ENCODE data around the gene PMVK. TPM values are rescaled to one million over a fixed set of nuclear protein-coding genes. Genes with fewer than 3 reads are reported as not detected.

Gene PMVK
- total RNA-seq, 4 donors from 2014 or later: 2.6 to 21.2 (median 6.4) TPM

DNA sequence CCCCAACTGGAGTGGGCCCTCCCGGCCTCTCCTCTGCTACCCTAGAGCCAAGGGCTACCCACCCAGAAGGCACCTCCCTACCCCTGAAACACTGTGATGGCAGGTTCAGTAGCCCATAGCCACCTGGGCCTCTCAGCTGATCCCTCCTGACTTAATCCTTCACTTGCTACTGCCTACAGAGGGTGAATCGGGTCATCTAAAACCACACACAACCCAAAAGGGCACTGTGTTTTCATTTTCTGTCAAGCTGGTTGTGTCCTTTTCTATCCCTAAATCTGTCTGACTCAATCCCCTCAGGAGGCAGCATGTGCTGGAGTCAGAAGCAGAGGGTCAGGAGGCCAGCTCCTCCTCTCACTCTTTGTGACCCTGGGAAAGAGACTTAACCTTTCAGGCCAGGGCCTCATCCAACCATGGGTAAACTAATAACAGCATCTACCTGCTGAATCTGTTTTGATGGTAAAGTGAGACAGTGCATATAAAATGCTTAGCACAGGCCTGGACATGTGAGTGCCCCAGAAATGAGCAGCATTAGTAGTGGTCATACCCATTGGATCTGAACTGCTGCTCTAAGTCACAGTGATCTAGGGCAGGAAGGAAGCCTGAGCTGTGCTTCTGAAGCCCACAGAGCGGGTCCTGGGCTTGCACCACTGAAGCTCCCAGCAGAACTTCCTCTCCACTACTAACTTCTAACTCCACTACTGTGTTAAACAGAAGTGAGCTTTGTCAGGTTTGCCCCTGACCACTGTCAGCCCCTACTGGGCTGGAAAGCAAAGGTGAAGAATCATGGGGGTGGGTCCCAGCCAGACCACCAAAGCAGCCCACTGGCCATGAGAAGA lies 11.0 kb downstream of the PMVK start:
- TF ChIP-seq, protein P1, sequence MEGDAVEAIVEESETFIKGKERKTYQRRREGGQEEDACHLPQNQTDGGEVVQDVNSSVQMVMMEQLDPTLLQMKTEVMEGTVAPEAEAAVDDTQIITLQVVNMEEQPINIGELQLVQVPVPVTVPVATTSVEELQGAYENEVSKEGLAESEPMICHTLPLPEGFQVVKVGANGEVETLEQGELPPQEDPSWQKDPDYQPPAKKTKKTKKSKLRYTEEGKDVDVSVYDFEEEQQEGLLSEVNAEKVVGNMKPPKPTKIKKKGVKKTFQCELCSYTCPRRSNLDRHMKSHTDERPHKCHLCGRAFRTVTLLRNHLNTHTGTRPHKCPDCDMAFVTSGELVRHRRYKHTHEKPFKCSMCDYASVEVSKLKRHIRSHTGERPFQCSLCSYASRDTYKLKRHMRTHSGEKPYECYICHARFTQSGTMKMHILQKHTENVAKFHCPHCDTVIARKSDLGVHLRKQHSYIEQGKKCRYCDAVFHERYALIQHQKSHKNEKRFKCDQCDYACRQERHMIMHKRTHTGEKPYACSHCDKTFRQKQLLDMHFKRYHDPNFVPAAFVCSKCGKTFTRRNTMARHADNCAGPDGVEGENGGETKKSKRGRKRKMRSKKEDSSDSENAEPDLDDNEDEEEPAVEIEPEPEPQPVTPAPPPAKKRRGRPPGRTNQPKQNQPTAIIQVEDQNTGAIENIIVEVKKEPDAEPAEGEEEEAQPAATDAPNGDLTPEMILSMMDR (IDR thresholded peaks at IDR 0.05): no peak
- TF ChIP-seq POLR2A (IDR thresholded peaks at IDR 0.05): no peak
- Histone ChIP-seq H3K27ac (no peak overlapping the region), H3K4me3 (no peak overlapping the region), H3K4me1 (no peaks in the 10 kb centered on the region), H3K27me3 (no peaks in the 10 kb centered on the region), H3K36me3 (no peaks in the 10 kb centered on the region), H3K9me3 (no peaks in the 10 kb centered on the region)
- intact Hi-C loops (cut with DNase I; ENCODE audit: low total_unique reads): no loop called here
- no peak for DNase-seq

GRCh38 chr1:154923695-154924094 lies 12.8 kb downstream of the PMVK start:
- DNase-seq: no peak
- TF ChIP-seq POLR2A (IDR thresholded peaks at IDR 0.05): no peak
- TF ChIP-seq, protein P1 (IDR thresholded peaks at IDR 0.05): no peak
- no peak overlapping the region for H3K4me3 ChIP-seq
- no peak overlapping the region for H3K27ac ChIP-seq
- no peaks in the 10 kb centered on the region for H3K9me3 ChIP-seq
- no peaks in the 10 kb centered on the region for H3K36me3 ChIP-seq
- intact Hi-C loops (cut with DNase I; ENCODE audit: low total_unique reads): no loop called here
- no peaks in the 10 kb centered on the region for H3K27me3 ChIP-seq
- H3K4me1 ChIP-seq: no peaks in the 10 kb centered on the region

DNA sequence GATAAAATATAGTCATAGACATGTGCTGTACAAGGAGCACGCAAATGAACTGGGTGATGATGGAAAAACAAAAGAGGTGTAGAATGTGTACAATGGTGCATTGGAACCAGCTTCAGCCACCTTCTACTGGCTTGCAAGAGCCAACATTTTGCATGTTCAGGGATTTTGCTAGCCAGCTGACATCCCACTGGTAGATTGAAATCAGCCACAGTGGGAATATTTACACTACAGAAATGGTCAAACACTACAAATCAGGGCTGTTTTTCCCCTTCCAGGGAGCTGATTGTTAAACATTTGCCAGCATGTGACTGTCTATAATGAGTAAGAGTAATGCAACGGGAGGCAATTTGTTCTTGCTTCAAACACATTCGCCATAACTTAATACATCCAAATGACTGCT lies 23.2 kb downstream of the PMVK start:
- TF ChIP-seq, protein P1 (IDR thresholded peaks at IDR 0.05): no peak
- TF ChIP-seq POLR2A (IDR thresholded peaks at IDR 0.05): no peak
- no peaks in the 10 kb centered on the region for H3K4me1 ChIP-seq
- H3K4me3 ChIP-seq: no peak overlapping the region
- no peaks in the 10 kb centered on the region for H3K27me3 ChIP-seq
- DNase-seq: no peak
- H3K27ac ChIP-seq: no peak overlapping the region
- intact Hi-C loops (cut with DNase I; ENCODE audit: low total_unique reads): no loop called here
- H3K36me3 ChIP-seq: no peaks in the 10 kb centered on the region
- H3K9me3 ChIP-seq: no peaks in the 10 kb centered on the region

GRCh38 chr1:154912755-154913154 lies 23.8 kb downstream of the PMVK start:
- H3K27ac ChIP-seq: no peak overlapping the region
- no peaks in the 10 kb centered on the region for H3K27me3 ChIP-seq
- no peaks in the 10 kb centered on the region for H3K36me3 ChIP-seq
- no peaks in the 10 kb centered on the region for H3K9me3 ChIP-seq
- no peak for DNase-seq
- no peak overlapping the region for H3K4me3 ChIP-seq
- no peaks in the 10 kb centered on the region for H3K4me1 ChIP-seq
- intact Hi-C loops (cut with DNase I; ENCODE audit: low total_unique reads): no loop called here
- TF ChIP-seq POLR2A (IDR thresholded peaks at IDR 0.05): no peak
- TF ChIP-seq, protein P1 (IDR thresholded peaks at IDR 0.05): no peak

DNA sequence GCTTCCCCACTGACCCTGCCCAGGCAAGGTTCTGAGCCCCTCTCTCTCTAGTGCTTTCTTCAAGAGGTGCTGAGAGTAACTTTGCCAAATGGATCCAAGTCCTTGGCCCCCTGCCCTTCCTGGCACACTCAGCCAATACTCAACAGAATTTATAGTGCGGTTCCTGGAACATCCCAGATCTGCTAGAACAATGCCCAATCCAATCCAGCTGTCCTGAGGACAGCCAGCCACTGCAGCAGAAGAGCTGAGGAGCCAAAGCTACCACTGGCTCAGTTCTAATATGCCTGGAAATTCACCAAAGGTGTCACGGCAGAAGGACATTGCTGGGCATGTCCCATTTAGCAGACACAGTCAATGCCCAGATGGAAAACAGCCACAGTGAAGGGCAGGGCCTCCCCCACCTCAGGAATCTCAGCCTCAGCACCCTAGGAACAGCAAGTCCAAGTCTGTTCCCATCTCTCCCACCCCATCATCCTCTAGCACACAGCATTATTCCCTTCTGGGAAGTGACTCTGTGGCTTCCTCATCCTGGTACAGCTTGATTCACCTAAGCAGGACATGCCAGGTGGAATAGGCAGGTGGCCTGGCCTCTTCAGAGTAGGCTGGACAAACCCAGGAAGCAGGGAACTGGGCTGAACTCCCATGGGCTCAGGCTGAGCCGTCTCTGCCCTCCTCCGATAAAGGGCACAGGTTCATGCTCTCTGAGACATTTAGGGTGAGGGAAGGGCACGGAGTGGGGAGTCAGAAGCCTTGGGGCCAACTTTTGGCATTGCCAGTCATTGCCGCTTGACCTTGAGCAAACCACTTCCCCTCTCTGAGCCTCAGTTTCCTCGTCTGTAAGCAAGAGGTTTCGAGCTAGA lies 24.6 kb downstream of the PMVK start:
- Histone ChIP-seq H3K36me3 (no peaks in the 10 kb centered on the region), H3K4me1 (no peaks in the 10 kb centered on the region), H3K27ac (no peak overlapping the region), H3K4me3 (no peak overlapping the region), H3K27me3 (no peaks in the 10 kb centered on the region), H3K9me3 (no peaks in the 10 kb centered on the region)
- DNase-seq: no peak
- intact Hi-C loops (cut with DNase I; ENCODE audit: low total_unique reads): no loop called here
- no peak for TF ChIP-seq POLR2A (IDR thresholded peaks at IDR 0.05)
- TF ChIP-seq, protein P1 (IDR thresholded peaks at IDR 0.05): no peak
